Measurements from ENCODE around the gene UBTD1.
"Not testable (repeated sequence)": the region's sequence is repeated elsewhere in the genome, so short reads cannot be mapped to it uniquely, and the experiment has no call there.

Gene UBTD1

DNA sequence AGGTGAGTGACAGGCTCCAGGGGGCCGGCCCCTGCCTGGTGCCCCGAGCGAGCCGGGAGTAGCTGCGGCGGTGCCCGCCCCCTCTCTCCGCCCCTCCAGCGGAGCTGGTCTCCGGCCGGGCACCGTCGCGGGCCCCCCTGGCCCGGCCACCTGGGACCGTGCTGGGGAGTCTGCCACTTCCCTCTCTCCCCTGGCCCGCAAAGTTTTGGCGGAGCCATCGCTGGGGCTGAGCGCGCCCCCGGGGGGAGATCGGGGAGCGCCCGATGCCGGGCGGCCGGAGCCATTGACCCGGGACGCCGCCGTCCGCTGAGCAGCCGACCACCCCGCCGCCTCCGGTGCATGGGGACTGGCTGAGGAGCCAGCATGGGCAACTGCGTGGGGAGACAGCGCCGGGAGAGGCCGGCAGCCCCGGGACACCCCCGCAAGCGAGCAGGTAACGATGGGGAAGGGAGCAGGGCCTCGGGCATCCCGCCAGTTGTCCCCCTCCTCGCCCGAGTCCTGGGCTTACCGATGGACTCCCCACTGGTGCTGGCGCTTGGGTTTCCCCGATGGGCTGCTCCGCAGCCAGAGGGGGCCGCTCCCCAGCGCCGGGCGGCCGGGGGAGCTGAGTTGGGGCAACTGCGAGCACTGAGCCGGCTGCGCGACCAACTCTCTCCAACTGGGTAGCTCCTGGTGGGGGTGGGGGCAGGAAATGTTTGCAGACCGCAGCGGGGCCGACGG is at the start of gene UBTD1:
TSS of gene UBTD1 (plus strand) at position 84 of the 720 bp plus-strand sequence. CDS start at position 364, 280 bp downstream.
- peak; percentile 31 to 42 for DNase-seq

DNA sequence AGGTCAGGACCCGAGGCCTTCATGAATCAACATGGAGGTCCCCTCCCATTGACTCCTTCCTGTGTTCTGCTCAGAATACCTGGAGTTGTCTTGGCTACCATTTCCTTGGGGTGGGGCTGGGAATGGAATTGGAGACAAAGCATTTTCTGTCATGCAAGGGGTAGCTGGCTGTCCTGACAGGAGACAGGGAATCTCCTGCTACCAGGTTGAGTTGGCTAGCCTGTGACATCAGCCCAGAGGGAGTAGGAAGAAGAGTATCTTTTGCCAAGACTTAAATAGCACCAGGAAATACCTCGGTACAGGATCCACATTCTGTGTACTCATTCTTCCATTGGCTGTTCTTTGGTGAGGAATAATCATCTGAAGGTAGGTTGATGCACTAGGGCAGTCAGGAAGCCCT is 47.9 kb upstream of the UBTD1 start:
- no peak for DNase-seq

GRCh38 chr10:97451605-97452004 is 47.1 kb upstream of the UBTD1 start:
- DNase-seq: no peak

- DNase-seq: no peak
Observed at GRCh38 chr10:97452352-97452751, 46.4 kb upstream of the UBTD1 start.

DNA sequence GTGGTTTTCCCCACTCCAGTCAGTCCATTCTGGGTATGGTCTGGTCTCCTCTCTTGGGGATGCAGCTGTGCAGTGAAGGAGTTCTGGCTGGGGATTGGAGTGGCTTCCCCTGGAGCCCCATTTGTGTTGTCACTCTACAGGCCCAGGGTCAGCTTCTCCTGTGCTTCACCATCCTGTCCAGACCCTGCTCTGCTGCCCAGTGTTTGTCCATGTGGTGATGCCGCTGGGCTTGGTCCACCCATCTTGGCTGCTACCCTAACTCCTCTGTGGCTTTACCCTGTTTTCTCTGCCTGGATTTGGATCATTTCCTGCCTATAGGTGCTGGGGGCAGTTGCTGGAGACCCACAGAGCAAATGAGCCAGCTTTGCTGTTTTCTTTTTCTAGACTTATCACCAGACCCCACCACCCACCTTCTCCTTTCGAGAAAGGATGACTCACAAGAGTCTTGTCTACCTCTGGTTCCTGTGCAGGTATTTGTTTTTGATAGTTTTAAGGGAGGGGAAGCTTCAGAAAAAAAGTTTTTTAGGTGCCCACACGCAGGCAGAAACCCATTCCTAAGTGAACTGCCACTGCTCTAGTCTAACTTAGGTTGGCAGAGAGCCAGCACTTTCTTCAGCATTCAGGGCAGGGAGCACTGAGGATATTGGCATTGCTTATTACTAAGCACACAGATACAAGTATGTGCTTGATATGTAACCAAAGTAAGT is 44.2 kb upstream of the UBTD1 start:
- DNase-seq: peak in 1 of 2 experiments; percentile 20

- DNase-seq: no peak
Observed at GRCh38 chr10:97456034-97456685, 42.6 kb upstream of the UBTD1 start.

DNA sequence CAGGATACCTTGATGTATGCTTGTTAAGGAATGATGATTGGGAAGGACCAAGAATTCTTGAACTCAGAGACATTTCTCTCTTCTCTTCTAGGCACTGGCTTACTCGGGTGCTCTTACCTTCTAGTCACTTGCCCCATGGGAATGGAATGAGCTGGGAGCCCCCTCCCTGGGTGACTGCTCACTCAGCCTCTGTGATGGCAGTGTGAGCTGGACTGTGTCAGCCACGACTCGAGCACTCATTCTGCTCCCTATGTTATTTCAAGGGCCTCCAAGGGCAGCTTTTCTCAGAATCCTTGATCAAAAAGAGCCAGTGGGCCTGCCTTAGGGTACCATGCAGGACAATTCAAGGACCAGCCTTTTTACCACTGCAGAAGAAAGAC is 42.0 kb upstream of the UBTD1 start:
- no peak for DNase-seq

DNA sequence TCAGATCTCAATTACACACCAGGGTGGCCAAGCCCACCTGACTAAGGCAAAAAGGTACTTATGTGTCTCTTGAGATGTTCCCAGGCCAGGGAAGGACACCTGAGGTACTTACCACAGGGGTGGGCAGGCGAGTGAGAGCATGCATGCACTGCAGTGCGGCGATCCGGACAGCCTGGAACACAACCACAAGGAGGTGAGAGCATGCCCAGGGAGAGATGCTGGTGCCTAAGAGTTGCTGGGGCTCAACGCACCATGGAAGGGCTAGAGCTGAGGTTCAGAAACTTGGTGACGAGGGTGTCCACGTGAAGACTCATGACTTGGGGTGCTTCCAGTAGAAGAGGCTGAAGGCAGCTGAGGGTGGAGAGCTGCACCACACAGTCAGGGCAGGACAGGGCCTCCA is 39.6 kb upstream of the UBTD1 start:
- DNase-seq: no peak

GRCh38 chr10:97459933-97460332 is 38.8 kb upstream of the UBTD1 start:
- DNase-seq: no peak

GRCh38 chr10:97462309-97462708 is 36.4 kb upstream of the UBTD1 start:
- no peak for DNase-seq

DNA sequence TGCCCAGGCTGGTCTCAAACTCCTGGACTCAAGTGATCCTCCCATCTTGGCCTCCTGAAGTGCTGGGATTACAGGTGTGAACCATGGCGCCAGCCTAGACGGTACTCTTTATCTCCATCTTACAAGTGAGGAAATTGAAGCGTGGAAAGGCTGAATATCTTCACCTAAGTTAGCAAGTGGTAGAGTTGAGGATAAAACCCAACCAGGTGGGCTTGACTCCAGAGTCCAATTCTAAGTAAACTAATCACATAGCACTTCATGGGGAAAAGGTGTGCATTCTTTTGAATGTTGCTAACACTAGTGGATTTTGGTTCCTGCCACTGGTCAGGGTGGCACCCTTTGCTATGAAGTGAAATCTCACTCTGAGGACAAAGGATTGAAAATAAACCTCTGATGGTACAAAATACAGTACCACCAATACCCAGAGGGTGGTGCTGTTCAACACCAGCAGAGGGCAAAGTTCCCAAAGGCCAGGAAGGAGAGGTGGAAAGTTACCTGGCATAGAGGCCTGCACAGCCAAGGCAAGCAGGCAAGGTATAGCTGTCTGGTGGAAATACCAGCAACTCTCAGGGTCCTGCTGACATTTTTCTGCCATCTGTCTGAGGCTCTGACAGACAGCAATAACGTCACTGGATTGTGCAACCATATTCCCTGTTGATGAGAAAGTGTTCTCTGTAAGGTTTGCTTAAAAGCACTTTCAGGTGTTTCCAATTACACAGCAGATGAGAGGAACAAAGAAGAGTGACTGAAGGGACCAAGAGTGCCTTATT is 35.2 kb upstream of the UBTD1 start:
- DNase-seq: peak in 1 of 2 experiments; percentile 39

GRCh38 chr10:97464226-97464625 is 34.5 kb upstream of the UBTD1 start:
- DNase-seq: no peak

- no peak for DNase-seq
Observed at GRCh38 chr10:97465982-97466381, 32.7 kb upstream of the UBTD1 start.

DNA sequence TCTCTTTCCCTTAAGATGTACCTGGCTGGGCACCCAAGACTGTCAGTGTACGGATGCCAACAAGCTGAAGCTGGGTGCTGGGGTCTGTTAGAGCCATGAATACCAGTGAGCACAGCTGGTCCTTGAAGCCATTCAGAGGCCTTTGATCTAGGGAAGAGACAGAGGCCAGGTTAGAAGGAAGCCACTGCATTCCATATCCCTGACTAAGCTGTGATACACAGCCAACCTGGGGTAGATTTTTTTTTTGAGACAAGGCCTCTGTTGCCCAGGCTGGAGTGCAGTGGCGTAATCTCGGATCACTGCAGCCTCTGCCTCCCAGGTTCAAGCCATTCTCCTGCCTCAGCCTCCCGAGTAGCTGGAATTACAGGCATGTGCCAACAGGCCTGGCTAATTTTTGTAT is 32.0 kb upstream of the UBTD1 start:
- DNase-seq: no peak

DNA sequence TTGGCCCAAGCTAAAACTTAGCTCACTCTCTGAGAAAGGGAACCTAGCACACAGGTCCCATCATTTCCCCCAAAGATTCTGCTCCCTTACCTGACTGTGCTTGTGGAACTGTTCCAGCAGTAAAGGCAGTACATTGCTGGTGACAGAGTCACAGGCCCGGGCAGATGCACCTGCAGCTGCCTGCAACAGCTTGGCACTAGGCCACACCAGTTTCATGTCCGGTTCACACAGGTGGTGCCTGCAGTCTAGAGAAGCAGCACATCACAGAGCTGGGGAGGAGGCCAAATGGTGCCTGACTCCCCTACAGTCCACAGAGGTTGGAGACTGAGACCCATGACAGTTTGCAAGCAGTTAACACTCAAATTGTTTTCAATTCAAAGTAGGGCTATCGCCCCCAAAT is 30.6 kb upstream of the UBTD1 start:
- DNase-seq: no peak

- DNase-seq: not testable (repeated sequence)
Observed at GRCh38 chr10:97468781-97469180, 29.9 kb upstream of the UBTD1 start.

GRCh38 chr10:97474918-97475317 is 23.8 kb upstream of the UBTD1 start:
- no peak for DNase-seq

DNA sequence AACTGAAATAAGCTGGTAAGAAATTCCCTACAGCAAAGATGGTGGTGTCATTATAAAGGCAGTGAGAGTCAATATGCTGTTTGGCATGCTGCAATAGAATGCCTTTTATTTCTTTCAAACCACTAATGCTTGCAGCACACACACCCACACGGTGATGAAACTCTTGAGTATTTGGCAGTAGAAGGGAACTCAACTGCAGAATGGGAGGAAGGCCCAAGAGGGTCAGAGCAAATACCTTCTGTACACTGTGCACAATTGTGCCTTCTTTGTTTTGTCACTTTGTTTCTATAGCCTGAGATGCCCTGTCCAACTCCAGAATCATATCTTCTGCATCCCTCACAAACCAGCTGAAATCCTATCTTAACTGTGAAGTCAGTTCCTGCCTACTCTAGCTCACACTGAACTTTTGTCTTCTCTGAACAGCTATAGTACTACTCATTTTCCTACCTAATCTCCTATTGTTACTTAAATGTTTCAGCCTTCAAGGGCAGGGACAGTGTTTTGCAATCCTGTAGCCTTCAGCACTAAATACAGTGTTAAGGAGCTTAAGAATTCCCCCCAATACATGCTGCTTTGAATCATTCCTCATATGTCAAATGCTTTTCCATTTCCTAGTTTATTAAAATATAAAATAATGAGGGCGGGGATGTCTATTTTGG is 22.7 kb upstream of the UBTD1 start:
- DNase-seq: no peak

- DNase-seq: not testable (repeated sequence)
Observed at GRCh38 chr10:97479410-97479809, 19.3 kb upstream of the UBTD1 start.

DNA sequence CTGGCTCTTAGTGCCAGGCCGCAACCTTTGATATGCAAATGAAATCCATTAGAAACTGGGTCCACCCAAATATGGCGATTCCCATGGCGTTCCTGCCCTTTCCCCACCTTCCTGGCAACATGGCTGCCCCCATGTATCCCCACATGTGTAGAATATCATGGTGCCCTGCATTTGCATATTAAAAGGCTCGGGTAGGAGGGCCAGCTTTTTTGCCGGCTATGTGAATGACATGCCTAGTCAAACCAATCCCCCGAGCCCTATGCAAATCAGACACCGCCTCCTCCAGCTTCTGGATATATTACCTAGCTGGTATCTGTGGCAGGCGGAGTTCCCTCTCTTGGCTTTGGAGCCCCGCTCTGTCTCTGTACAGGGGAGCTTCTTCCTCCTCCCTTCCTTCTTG is 18.8 kb upstream of the UBTD1 start:
- DNase-seq: no peak

GRCh38 chr10:97481071-97481470 is 17.7 kb upstream of the UBTD1 start:
- DNase-seq: no peak

DNA sequence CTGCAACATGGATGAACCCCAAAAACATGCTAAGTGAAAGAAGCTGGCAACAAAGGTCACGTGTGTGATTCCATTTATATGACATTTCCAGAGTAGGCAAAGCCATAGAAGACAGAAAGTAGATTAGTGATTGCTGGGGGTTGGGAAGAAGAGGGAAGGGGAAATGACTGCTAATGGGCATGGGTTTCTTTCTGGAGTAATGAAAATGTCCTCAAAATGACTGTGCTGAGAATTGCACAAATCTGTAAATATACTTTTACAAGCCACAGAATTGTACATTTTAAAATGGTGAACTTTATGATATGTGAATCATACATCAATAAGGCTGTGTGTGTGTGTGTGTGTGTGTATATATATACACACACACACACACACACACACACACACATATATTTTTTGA is 16.3 kb upstream of the UBTD1 start:
- no peak for DNase-seq

DNA sequence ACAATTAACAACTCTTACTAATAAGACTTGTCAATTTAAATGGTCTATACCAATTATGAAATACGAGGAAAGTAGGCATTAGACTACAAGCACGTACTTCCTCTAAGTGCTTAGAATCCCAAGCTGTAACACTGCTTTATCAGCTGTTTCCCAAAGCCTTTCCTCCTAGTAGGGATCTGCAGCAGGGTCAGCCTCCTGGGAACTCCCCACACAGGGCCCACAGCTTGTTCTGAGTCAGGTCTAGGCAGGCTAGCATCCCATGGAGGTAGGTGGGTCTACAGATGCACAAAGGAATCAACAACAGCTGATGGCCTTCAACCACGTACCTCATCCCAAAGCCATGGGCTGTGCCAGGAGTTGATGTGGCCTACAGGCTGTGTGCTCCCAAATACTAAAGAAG is 15.2 kb upstream of the UBTD1 start:
- DNase-seq: no peak

Measured in activated CD4-positive, alpha-beta T cell treated with anti-CD3 and anti-CD28 coated beads, Interleukin-2, amount 50 U/mL, for 48 hours (primary cell).